Colon (tissue), 2 donors: ENCODE data around the gene COL6A1.
"Not testable (repeated sequence)": the region's sequence is repeated elsewhere in the genome, so short reads cannot be mapped to it uniquely, and the experiment has no call there.

Experiments
- FAIRE-seq: peaks from 2 replicates; lab custom pipeline; 2012; peaks lifted over from hg19 to GRCh38; lab: Jason Lieb, UNC
- donor health status: control.
- donor health status: control.

The COL6A1 gene

DNA sequence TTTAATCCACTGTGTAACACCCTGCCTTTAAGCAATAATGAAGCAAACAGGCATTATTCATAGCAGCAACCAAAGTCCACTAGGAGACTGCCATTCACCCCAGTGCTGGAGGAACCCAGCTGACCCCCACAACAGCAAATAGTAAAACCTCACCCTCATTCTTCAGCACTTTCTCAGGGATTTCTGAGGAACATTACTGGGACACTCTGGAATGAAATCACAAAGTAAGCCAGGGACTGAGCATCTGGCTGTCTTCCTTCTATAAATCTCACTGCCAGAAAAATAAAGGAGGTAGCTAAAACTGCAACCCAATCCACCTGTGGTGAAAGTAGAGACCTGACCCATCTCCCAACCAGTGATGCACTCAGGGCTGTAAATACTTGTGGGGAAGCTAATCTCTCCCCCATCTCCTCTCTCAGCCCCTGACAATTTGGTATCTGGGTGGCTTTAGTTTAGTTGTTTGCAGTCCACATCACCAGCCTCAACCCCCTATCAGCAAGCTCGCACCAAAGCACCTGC is 47.1 kb downstream of the COL6A1 start:
- no peak for FAIRE-seq

- no peak for FAIRE-seq
Observed at GRCh38 chr21:46029186-46029924, 47.8 kb downstream of the COL6A1 start.

DNA sequence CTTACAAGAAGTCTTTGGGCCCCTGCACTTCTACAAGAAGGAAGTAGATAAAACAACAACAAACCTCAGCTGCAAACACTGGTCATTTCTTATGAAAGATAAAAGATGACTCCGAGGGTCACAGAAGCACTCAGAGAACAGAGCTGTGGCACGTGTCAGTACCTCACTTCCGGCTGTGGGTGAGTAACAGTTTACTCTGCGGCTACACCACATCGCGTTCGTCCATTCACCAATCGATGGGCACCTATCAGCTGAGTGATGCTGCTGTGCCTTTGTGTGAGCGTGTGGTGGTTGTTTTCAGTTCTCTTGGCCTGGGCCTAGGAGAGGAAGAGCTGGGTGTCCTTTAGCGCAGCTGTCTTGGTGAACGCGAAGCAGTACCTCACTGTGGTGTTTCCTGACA is 49.9 kb downstream of the COL6A1 start:
- FAIRE-seq = no peak

- FAIRE-seq = no peak
Observed at GRCh38 chr21:46032100-46032499, 50.5 kb downstream of the COL6A1 start.

DNA sequence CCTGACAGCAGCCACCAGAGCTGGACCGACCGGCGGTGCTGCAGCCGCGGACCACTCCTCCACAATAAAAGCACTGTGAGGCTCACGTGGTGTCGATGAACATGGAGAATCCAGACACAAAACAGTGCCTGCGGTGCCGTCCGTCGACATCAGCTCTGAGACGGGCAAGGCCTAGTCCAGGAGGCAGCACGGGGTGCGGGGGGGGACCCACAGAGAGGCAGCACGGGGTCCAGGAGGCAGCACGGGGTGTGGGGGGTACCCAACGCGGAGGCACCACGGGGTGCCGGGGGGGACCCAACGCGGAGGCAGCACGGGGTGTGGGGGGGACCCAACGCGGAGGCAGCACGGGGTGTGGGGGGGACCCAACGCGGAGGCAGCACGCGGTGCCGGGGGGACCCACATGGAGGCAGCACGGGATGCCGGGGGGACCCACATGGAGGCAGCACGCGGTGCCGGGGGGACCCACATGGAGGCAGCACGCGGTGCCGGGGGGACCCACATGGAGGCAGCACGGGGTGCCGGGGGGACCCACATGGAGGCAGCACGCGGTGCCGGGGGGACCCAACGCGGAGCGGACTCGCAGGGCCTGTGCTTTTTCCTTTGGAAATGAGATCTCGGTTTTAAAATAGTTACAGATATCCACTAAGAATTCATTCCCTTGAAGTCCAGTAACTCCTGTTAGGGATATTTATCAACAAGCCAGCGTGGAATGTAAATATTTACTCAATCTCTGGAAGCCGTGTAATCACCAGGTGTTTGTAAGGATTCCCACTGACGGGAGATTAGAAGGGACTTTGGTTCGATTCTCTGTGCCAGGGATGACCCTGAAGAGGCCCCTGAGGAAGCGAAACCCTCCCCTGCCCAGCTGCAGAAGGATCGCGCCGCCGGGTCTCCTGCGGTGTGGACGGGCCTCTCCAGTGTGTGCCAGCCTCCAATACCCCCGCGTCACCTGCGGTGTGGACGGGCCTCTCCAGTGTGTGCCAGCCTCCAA is 52.1 kb downstream of the COL6A1 start:
- FAIRE-seq = no peak

GRCh38 chr21:46035809-46036695 is 54.5 kb downstream of the COL6A1 start:
- FAIRE-seq = no peak

DNA sequence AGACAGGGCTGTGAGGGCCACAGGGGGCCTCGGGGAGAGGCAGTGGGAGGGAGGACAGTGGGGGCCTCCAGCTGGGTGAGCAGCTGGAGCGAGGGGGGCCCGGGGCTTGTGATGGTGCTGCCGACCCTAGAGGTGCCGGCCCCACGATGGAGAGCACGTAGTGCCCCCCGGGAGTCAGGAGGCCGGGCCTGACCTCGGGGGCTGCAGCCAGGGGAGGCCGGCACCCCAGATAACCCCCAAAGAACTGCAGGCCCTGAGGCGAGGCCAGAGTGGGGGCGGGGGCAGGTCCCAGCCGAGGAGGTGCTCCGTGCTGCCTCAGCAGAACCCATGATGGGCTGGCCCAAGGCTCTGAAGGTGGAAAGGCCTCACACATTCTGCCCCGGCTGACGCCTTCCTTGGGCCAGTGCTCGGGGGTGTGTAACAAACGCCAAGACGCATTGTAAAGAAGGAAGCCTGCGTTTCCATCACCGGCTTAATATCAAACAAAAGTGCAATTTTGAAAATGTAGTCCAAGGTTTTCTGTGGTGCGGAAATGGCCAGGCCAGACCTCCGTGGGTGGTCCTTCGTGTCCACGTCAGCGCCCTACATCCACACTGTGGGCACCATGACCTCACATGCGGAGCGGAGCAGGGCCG is 55.2 kb downstream of the COL6A1 start:
- FAIRE-seq = no peak

DNA sequence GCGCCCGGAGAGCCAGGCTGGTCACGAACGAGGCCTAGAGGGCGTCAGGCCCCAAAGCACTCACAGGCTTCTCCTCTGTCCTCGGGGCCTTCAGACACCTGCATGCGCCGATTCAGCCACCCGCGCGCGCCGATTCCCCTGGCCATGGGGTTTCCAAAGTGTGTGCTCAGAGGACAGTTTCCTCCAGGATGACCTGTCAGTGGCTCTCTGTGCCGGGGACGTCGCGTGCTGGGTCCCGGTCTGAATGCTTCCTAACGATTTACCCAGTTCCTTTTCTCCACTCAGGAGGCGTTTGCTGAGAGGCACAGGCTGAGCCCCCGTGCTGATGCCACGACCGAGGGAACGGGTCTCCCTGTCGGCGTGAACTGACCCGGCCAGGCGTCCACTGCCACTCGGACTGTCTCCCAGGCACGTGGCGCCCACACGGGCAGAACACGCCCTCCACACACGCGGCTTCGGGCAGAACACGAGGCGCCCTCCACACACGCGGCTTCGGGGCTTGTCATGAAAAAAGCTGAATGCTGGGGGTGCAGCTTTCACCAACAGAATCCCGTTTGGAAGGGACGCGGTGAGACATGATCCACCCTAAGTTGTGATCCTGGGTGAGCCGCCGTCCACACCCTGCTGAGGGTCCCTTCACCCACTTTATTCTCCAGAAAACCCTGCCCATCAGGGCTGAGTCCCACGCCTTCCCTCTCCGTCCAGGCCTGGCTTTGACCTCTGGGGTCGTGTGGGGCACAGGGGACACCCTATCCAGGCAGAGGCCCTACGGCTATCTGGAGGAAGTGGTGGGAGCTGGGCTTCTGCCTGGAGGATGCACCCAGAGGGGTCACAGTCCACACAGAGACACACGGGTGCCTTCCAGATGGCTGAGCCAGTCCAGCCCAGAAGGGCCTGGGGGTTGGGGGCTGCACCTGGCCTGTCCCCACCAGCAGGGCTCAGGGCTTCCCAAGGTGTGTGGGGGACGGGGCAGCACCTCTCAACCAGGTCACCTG is 56.1 kb downstream of the COL6A1 start:
- FAIRE-seq = no peak

GRCh38 chr21:46038341-46038829 is 56.8 kb downstream of the COL6A1 start:
- FAIRE-seq = no peak

GRCh38 chr21:46038871-46039397 is 57.4 kb downstream of the COL6A1 start:
- no peak for FAIRE-seq

DNA sequence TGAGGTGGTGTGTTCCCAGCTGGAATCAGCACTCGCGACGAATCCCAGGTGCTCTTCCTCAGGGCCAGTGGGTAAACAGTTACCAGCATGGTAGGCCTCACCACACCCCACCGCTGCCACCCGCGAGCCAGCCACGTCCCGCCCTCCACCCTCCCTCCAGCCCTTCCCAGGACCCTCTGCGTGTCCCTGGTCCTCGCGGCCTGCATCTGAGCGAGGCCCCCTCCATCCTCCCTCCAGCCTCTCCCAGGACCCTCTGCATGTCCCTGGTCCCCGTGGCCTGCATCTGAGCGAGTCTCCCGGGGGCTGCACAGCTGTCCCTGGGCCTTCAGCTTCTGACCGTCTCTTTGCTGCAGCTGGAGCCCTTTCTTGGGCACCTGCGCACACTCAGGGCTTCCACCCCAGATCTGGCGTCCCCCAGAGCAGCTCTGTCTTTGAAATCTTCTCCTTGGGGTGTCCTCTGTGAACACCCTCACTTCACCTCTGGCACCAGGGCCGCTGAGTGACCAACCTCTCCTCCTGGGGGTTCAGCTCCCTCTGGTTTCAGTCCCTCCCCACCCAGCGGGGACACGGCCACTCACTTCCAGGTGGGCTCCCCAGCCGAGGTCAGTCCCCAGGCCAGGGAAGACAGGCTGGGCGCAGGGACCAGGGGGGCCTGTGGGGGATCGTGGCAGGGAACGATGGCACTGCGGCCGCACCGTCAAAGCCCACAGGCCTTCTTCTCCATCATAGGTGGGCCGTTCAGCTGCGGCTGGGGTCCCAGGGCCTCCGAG is 58.5 kb downstream of the COL6A1 start:
- FAIRE-seq = no peak

- no peak for FAIRE-seq
Observed at GRCh38 chr21:46040707-46041106, 59.1 kb downstream of the COL6A1 start.

GRCh38 chr21:46041183-46041582 is 59.6 kb downstream of the COL6A1 start:
- no peak for FAIRE-seq

DNA sequence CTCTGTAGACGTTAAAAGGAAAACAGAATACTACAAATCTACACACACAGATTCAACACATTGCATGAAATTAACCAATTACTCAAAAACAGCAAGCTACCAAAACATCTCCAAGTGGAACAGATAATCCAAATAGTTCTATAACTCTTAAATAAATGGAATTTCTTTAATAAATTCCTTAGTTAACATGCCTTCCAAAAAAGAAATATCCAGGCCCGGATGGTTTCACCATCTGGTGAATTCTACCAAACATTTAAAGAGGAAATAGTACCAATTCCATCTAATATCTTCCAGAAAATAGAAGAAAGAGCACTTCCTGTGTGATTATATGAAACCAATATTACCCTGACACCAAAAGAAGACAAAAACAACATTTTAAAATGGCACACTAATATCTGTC is 63.6 kb downstream of the COL6A1 start:
- no peak for FAIRE-seq

GRCh38 chr21:46046471-46046870 is 64.9 kb downstream of the COL6A1 start:
- no peak for FAIRE-seq

DNA sequence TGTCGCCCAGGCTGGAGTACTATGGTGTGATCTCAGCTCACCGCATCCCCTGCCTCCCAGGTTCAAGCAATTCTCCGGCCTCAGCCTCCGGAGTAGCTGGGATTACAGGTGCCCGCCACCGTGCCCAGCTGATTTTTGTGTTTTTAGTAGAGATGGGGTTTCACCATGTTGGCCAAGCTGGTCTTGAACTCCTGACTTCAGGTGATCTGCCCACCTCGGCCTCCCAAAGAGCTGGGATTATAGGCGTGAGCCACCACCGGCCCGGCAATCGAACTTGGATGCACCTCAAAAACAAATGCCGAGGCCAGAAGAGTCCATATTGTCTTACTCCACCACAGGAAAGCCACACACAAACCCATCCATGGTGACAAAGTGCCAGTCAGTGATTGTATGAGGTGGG is 65.3 kb downstream of the COL6A1 start:
- FAIRE-seq = not testable (repeated sequence)

DNA sequence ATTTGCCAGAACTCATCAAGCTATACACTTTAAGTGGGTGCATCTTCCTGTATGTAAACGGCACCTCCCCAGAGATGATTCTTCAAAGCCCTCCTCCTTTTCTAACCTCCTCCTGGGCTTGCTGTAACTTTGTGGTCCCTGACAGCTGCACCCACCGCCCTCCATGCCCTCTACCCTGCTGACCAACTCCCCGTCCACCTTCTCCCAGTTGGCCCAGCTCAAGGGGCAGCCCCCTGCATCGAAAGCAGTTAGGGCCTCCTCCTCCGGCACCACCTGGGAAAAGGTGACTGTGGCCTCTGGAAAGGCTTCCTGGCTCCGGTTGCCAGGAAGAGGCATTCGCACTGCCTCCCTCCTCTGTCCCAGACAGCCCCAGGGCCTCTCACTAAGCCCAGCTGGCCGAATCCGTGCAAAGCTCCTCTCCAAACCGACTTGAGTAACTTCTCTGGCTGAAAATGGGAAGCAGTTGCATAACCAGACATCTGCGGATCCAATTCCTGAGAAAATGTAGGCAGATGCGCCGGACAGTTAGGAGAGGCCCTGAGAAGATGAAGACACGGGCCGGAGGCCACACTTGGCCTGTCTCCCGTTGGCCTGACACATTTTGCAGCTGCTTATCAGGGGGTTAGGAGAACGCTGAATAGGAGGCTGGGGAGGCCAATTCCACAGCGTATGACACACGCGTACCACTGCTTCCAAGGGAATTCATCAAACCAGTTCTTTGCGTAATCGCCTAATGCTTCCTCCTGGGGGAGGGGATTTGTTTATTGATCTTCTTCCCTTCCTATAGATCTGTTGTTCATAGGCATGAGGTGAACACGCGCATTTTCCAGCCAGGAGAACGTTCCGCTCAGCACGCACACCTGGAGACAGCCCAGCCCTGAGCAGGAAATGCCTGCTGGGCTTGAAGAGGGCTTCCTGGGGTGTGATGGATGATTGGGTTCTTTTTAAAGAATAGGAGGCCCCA is 67.6 kb downstream of the COL6A1 start:
- FAIRE-seq = no peak
